Activated CD4-positive, CD25-positive, alpha-beta regulatory T cell treated with anti-CD3 and anti-CD28 coated beads, Interleukin-2, amount 50 U/mL, for 72 hours (primary cell): ENCODE measurements around the gene JAK1.

ENCODE experiments used
- DNase-seq: peaks from one replicate; pipeline ENCODE4 v3.0.0; 2021

Gene JAK1

DNA sequence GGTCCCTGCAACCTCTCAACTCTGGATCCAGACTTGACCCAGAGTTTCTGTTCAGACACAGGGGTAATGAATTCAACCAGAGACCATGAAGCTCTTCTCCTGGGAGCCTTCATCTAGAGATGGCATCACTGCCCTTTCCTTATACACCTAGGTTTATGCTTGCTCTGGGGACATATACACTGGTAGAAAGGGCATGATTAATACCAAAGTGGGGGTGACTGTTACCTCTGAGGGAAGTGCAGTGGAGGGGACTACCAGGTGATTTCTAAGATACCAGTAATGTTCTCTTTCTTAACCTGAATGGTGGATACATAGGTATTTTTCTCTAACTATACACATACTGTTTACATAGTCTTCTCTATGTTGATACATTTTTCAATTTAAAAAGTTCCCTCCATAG lies 48.4 kb downstream of the JAK1 start:
- no peak for DNase-seq

DNA sequence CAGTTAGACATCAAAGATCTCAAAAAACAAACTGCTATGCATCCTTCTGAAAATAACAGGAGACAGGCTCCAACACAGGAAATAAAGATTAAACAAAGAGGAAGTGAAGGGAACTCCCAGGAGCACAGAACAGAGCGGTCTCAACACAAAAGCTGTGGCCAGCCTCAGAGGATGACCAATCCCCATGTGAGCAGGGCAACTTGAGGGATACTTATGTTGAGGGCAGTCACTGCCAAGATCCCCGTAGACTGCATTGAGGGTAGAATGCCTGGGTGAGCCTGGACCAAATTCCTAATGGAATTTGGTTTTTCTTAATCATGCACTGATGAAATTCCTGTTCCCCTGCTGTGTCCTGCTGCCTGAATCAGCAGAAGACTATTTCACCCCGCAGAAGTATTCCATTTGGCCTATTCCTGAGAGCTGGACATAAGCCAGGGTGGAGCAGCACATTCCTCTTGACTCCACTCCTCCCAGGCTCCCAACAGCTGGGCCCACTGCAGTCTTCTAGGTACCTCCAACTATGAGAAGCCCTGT lies 49.0 kb downstream of the JAK1 start:
- no peak for DNase-seq

DNA sequence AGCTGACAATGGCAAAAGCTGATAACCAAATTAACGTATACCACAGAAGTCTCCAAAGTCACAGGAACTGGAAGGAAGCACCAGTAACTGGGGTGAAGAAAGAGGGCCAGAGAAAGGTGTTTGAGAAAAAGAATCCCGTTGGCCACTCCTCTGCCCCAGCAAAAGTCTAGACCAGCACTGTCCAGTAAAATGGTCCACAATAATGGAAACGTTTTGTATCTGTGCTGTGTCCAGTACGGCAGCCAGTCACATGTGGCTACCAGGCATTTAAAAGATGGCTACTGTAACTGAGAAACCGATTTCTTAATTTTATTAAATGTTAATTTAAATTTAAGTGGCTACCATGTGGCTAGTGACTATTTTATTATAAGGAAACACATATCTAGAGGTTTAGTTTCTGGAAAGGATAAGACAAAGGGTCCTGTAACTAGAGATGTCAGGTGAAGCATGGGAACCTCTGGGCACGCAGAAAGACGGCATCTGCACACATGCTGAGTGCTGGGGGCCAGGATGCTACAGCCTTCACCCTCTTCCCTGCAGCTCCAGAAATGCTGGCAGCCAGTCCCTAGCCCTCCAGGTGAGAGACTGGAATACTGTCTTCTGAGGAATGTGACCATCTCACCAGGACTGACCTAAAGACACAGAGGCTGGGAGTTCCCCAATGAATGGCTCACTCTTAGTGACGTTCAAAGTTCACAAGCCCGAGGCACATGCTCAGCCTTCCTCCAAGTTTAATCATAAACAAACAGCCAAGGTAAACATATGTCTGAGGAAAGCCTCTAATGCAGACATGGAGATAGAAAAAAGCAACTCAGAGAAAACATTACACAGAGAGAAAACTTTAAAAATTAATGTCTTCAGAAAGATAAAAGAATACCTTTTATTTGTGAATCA lies 50.7 kb downstream of the JAK1 start:
- DNase-seq: no peak

DNA sequence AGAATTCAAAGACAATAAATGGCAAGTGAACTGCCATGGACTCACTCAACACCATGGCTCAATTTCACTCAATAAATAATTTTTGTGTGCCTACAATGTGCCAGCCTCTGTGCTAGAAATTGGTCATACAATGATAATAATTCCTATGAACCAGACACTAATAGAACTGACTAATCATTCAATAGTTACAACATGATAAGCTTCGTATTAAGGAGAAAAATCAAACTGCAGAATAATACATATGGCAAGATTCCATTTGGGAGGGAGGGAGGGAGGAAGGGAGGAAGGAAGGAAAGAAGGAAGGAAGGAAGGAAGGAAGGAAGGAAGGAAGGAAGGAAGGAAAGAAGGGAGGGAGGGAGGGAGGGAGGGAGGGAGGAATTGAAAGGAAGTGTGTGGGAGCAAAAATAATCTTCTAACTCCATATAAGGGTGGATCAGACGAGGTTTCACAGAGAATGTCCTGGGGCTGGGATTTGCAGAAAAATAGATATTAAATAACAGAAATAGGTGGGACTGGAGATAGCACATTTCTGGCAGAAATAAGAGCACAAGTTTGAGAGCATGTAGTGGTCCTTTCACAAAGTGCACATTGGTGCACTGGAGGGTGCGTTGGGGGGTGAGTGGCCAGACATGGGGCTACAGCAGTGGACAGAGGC lies 52.9 kb downstream of the JAK1 start:
- no peak for DNase-seq

DNA sequence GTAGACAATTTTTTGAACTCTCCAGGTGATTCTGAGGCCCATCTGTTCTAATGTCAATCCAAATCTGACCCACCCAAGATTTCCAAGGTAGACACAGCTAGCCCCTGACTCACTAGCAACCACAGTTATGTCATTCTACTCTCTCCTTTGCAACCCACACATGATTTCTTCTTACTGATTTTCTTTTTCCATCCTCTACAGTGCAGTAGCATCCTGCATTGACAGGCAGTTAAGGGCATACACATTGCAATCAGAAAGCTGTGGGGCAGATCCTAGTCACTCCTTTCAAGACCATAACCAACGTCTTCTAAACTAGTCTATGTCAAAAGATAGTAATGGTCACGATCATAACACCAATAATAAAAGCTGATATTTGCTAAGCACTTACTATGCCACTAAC lies 54.2 kb downstream of the JAK1 start:
- no peak for DNase-seq

DNA sequence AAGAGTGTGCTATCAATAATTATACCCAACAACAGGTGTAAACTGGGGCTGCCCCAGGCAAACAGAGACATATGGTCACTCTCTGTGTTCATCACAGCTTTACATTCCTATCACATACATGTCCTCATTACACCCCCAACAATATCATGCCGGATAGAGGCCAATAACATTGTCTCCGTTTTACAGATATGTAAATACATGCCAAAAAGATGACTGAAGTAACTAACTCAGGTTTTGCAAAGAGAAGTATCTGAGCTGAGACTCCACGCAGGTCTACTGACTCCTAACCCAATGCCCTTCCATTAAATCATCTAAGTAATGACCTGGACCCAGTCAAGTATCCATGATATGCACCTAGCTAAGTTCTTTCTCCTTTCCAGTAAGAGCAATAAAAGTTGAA lies 55.0 kb downstream of the JAK1 start:
- DNase-seq: no peak

DNA sequence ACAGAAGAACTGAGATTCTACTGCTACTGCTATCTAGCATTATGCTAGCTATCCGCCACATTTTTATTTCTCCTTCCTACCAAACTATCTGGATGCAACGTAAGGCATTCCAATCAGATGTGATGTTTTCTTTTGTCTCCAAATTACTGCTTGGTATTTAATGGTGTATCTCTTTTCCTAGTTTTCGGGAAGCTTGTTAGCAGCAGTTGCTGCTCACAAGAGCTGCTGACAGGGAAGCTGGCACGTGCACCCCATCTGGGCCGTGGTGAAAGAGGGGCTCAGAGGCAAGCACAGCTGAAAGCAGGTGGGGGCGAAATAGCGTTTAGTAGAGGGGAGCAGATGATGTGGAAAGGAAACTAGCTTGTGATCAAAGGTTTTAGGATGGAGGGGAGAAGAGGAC lies 57.3 kb downstream of the JAK1 start:
- no peak for DNase-seq

DNA sequence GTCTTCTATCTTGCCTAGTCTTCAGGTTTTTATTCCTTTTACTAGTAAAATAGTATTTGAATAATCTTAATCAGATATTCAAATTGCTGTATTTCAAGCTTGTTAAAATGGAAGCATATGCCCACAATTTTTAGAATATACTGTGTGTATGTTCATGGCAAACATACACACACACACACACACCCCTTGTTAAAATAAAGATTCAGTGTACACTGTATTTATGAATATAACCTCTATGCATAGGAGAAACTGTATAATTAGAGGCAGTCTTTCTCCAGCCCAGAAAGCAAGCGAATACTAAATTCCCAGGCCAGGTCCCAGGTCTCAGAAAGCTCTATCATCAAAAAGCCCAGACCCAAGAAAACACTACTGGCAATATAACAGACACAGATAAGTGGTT lies 57.8 kb downstream of the JAK1 start:
- no peak for DNase-seq

DNA sequence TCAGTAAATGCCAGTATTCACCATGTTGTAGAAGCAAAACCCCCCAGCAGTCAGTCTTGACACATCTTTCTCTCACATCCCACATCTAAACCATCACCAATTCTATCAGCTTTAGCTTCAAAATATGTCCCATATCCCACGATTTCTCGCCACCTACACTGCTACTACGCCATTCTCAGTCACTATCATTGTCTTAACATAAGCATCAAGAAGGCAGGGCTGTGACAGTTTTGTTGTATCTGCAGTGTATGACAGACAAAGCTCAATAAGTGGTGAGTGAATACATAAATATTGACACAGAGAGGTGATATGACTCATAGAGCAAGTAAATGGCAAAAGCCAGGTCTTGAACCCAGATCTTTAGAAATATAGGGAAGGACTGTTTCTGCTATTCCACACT lies 59.9 kb downstream of the JAK1 start:
- no peak for DNase-seq

DNA sequence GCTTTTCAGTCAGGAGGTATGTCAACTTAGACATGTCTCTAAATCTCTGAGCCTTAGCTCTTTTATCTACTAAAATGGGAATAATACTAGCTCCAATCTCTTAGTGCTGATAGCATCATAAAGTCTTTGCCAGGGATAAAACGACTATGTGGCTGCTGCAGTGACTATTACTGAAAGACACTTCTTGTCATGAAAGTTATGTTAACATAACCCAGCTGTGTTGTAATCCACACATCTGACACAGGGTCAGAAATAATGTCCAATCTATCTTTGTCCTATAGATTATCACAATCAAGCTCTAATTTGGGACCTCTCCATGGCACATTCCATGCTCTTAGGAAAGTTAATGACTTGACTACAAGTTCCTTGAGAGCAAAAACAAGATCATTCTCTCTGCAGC lies 62.8 kb downstream of the JAK1 start:
- no peak for DNase-seq

DNA sequence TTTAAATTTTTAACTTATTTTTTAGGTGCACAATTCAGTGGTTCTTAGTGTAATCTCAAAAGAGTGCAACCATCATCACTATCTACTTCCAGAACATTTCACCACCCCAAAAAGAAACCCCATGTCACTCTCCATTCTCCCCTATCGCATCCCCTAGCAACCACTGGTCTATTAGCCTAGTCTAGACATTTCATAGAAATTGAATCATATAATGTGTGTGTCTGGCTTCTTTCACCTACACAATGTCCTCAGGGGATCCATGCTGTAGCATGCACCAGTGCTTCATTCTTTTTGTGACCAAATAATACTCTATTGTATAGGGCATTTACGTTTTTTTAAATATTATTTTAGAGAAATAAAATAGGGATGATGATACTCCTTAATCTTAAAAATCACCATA lies 64.7 kb downstream of the JAK1 start:
- DNase-seq: no peak

DNA sequence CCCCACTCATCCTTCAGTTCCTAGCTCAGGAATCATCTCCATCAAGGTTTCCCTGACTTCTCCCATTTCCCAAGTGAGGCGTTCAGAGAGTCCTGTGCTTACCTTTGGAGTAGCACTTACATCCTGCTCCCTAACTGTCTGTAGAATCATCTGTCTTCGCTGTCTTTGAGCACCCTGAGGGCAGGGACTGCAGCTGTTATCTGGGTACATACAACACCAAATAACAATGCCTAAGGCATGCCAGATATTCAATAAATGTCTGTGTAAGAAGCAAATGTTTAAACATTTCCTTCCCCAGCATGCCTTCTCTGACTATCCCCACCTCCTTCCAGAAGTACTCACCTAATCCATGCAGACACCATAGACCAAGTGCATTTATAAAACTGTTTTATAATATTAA lies 65.4 kb downstream of the JAK1 start:
- no peak for DNase-seq

DNA sequence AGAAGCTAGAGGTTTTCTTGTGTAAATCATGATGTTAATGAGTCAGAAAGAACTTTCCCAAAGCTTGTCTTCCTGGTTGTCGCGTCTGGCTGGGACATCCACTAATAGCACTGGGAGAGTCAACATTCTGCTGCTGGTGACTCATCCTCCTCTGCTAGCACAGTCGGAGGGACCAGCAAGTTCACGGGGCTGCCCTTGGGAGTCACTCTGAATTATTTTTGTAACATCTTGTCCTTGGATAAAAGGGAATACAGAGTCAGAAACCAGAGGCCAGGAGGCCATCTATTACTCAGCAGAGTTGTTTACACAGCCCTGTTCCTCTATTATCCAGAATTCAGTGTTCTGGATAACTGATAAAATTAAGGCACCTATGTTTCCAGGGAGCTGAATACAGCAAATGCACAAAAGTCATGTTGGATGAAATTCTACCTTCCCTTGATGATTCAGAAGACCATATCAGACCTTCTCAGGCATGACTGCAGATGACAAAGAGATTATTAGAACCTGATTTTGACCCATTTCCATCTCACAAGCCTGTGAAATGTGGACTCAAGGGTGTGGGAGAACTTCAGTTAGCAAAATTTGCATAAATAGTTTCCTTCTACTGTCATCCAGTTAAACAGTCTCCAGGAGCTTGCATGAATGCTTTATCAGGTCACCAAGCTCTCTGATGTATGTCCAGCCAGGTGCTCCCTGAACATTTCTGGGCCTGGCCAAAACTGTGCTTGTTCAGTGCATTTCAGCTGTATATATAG lies 68.1 kb downstream of the JAK1 start:
- no peak for DNase-seq

DNA sequence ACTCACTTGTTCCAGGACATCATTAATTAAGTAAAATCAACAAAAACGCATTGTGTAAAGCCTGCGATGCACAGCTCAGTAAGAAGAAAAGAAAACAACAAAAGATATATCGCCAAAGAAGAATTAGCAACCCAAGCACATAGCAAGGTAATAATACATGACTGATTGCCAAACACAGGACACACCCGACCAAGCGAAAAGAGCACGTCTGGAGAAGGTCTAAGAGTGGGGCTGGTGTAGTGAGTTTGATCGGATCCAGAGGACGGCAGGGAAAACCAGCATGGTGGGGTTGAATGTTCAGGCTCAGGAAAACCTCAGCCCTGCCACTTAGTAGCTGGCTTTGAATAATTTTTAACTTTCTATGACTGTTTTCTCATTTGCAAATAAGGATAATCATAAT lies 69.8 kb downstream of the JAK1 start:
- DNase-seq: no peak

DNA sequence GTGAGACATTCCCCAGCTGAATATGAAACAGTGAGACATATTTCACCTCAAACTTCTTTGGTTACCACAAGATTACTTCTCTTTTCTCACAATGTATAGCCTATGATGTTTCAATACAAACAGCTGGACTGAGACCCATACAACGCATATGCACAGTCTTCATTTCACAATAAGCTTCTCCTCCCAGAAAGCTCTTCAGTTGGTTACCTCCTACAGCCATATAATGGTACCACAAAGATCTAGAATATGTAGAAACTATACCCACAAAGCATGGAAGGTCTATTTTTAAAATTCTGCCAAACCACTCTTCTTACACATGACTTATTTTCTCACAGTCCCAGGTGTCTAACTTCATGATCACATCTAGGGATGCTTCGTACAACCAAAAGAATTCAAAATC lies 70.8 kb downstream of the JAK1 start:
- DNase-seq: no peak

DNA sequence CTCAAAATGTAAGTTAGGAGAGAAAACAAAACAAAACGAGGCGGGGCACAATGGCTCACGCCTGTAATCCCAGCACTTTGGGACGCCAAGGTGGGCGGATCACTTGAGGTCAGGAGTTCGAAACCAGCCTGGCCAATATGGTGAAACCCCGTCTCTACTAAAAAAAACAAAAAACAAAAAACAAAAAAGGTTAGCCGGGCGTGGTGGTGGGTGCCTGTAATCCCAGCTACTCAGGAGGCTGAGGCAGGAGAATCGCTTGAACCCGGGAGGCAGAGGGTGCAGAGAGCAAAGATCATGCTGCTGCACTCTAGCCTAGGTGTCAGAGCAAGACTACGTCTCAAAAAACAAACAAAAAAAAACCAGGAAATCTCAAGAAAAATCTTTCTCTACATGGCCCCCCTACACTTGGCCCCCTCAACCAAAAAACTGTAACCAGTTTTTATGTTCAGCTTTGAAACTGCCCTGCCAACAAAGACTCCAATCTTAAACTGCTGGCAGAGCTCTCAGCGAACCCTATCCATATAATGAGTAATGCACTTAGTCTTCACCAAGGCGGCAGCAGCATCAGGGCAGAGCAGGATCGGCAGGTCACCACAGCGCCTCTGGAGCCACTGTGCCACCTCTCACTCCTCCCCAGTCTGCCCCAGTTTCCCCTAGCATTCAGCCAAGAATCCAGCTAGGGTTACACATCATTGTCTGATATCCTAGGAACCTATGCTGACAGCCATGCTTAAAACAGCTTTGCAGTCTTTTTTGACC lies 71.7 kb downstream of the JAK1 start:
- DNase-seq: no peak

DNA sequence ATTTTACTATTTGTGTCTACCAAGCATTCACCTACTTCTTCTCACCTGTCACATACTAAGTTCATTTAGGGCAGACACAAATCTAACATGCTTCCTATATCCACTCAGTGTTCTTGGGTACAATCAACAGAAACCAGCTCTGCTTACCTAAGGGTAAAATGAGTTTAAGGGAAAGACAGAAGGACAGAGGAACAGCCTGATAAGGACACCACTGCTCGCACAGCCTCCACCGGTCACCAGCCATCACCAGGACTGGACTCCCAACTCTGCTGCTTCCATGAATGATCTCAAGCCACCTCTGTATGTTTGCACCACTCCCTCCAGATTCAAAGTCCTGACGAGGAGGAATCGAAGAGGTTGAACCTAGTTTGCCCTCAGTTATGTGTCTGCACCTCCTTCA lies 72.4 kb downstream of the JAK1 start:
- DNase-seq: no peak

DNA sequence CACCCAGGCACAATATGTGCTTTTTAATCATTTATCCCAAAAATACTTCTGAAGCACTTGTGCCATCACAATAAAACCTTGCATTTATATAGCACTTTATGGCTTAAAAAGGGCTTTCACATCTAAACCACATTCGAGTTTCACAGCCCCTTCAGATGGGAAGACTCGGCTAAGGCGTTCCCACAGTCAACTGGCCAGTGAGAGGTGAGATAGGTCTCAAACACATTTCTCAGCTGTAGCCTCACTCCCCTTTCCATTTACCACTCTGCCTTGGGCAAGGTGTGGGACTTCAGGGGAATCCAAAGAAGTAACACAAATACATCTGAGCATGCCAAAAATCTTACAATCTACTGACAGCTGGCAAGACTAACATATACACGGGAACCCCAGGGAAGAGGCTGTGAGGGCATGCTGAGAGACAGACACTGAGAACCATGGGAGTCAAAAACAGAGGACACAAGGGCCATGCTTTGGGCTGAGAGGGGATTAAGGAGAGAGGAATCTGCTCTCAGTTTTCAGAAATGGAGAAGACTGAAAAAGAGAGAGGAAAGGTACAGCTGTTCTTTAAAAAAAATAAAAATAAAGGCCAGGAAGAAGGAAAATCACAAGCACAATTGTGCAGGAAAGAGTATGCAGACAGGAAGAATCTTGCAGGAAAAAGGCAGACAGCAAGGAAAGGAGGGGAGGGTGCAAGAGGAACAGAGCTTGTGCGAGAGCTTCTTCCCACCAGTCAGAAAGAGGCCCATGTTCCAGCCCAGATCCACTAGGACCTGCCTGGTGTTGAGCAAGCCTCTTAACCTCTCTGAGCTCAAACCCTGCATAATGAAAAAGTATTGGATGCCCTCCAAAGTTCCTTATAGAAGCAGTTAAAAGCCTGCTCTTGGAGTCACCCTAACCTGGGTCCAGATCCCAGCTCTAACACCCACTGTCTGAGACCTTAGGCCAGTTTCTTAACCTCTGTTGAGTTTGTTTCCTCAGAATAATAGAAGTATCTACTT lies 73.5 kb downstream of the JAK1 start:
- no peak for DNase-seq

DNA sequence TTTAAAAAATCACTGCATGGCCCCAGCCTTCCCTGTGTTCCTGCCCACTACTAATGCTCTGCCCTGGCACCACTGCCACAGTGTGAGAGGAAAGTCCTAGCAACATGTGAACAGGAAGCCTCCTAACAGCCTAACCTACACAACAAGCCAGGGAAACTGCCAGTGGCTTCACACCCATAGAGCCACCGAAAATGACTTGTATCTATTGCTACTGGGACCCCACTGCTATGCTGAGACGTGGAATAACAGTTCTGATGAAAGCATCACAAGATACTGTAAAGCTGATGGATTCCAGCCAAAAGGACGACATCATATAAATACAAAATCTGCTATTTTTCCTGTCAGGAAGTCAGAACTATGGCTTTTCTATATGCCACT lies 74.9 kb downstream of the JAK1 start:
- DNase-seq: no peak

DNA sequence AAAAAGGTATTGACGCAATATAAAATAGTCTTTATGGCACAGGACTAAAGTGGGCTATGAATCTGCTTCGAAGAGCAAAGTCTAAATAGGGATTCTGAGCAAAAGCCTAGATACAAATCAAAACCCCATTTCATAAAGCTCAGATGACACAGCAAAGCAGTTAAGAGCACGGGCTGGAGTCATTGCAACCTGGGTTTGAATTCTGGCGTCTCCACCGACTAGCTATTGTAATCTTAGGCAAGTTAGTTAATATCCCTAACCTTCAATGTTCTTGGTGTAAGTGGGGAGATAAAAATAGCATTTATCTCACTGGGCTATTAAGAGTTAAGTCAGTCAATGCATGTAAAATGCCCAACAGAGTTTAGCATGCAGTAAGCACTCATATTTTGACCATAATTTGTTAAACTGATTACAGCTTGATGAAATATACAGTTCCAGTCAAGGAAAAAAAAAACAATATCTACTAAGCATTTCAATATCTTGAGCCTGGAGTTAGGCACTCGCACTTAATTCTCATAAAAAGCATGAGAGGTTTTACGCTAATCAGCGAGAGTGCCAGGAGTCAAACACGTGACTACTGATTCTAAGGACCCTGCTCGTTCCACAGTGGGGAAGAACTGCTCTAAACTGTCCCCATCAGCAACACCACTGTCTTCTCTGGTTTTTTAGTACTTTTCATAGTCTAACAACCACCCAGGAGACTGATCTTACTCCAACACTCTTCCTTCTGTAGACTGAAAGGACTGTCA lies 75.5 kb downstream of the JAK1 start:
- DNase-seq: no peak

DNA sequence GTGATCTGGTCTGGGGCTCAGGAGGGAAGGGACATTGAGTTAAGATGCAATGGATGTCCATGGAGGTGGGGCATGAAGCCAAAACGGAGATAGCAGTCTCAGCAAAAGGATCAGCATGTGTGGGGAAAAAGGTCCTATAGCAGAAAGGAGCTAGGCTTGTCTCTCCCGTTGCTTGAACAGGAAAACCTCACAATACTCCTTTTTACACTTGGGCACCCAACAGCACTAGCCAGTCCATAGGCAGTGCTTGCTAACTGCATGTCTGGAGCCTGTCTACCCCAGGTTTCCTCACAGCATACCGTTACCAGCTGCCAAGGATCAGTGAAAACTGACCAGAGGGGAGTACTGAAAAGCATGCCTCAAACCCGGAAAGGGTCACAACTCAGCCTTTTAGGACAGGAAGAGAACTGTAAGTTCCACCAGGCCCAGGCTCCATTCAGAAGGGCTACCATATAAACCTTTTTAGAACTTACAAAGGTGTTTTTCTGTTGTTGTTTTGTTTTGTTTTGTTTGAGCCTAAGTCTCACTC lies 78.6 kb downstream of the JAK1 start:
- DNase-seq: no peak
